ENCODE data around the gene TRAPPC10. TPM values are rescaled to one million over a fixed set of nuclear protein-coding genes. Genes with fewer than 3 reads are reported as not detected.
A peak's percentile ranks its signal among the peaks of the same experiment; 100 is the strongest.

The TRAPPC10 gene
- total RNA-seq, 1 experiment from 2014 or later: 32.9 TPM

DNA sequence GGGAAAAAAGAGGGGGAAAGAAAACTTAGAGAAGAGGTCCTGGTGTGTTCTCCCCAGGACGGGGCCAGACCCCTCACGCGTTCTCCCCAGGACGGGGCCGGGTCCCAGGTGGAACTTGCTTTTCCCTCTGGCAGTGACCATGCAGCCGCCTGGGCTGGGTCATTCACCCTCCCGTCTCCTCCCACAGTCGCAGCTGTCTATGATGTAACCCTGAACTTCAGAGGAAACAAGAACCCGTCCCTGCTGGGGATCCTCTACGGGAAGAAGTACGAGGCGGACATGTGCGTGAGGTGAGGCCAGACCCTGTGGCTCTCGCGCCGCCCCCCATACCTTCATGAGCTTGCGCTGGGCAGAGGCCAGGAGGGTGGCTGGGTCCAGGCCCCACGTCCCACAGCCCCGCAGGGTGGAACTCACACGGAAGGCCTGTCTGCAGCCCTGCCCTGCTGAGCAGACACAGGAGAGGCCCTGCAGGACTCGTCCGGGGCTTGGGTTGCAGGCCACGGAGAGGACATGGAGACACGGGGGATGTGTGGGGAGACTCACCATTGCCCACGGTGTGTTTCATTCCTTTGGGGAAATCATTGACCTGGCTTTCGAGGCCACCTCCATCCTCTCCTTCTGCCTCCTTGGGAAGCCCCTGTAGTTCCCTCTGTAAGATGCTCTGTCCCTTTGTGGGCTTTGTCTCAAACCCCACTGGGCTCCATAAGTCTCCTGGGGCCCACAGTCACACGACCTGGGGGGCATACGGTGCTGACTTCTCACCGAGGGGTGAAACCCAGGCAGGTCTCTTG is 40.7 kb upstream of the TRAPPC10 start:
- Mint-ChIP-seq H3K27me3 (ENCODE audit: low read depth) (no peaks in the 10 kb centered on the region), H3K36me3 (ENCODE audit: insufficient read depth in 1 of 3, low read depth in 3 of 3) (no peaks in the 10 kb centered on the region), H3K27ac (peak overlapping the region in 1 of 3 experiments; percentile 65; a peak in 1 of 7 replicates), H3K4me1 (peaks cover 2% of the 10 kb centered on the region in 2 experiments; a peak in 3 of 4 replicates), H3K9me3 (peaks cover 4 to 5% of the 10 kb centered on the region in 2 experiments; a peak in 3 of 5 replicates), H3K4me3 (no peak overlapping the region)
- no peak overlapping the region for H3K14ac ChIP-seq (ENCODE audit: insufficient read depth, low read length)
- H4K91ac ChIP-seq (ENCODE audit: insufficient read length, low read depth, low read length): no peak overlapping the region
- no peaks in the 10 kb centered on the region for H4K20me1 ChIP-seq (ENCODE audit: control insufficient read depth, insufficient read depth, insufficient read length)
- no peak overlapping the region for H3K4me2 ChIP-seq (ENCODE audit: insufficient read depth, insufficient read length, low read length)
- no peak overlapping the region for H2BK5ac ChIP-seq (ENCODE audit: insufficient read length, low read length)
- H3K79me2 ChIP-seq (ENCODE audit: insufficient read depth, low read length): no peaks in the 10 kb centered on the region
- no peak overlapping the region for H2AK5ac ChIP-seq (ENCODE audit: insufficient read length, low read length)
- no peak overlapping the region for H2BK15ac ChIP-seq (ENCODE audit: low read depth, low read length)
- no peaks in the 10 kb centered on the region for H3K4me1 ChIP-seq (ENCODE audit: insufficient read depth, low read length)
- WGBS (ENCODE audit: extremely low coverage, insufficient read length, low lambda C conversion rate): no CpG with 5 or more reads among the region's 29 CpGs
- H4K5ac ChIP-seq (ENCODE audit: insufficient read length, low read depth, low read length): no peak overlapping the region
- no peaks in the 10 kb centered on the region for H3K27me3 ChIP-seq (ENCODE audit: insufficient read depth, low read length)
- H3K23ac ChIP-seq (ENCODE audit: insufficient read length, low read depth, low read length): no peak overlapping the region
- no peak overlapping the region for H3K9ac ChIP-seq (ENCODE audit: extremely low read depth, insufficient read length, low read length)
- H2BK12ac ChIP-seq (ENCODE audit: insufficient read length, low read depth, low read length): no peak overlapping the region
- H2AFZ ChIP-seq (ENCODE audit: low read length): no peak overlapping the region
- TF ChIP-seq, protein P1, sequence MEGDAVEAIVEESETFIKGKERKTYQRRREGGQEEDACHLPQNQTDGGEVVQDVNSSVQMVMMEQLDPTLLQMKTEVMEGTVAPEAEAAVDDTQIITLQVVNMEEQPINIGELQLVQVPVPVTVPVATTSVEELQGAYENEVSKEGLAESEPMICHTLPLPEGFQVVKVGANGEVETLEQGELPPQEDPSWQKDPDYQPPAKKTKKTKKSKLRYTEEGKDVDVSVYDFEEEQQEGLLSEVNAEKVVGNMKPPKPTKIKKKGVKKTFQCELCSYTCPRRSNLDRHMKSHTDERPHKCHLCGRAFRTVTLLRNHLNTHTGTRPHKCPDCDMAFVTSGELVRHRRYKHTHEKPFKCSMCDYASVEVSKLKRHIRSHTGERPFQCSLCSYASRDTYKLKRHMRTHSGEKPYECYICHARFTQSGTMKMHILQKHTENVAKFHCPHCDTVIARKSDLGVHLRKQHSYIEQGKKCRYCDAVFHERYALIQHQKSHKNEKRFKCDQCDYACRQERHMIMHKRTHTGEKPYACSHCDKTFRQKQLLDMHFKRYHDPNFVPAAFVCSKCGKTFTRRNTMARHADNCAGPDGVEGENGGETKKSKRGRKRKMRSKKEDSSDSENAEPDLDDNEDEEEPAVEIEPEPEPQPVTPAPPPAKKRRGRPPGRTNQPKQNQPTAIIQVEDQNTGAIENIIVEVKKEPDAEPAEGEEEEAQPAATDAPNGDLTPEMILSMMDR (conservative IDR thresholded peaks at IDR 0.05): no peak
- no peak overlapping the region for H2BK20ac ChIP-seq (ENCODE audit: low read depth, low read length, poor library complexity, severe bottlenecking)
- no peak overlapping the region for H2BK120ac ChIP-seq (ENCODE audit: low read depth, low read length, poor library complexity, severe bottlenecking)
- no peak overlapping the region for H3K18ac ChIP-seq (ENCODE audit: insufficient read length, low read depth, low read length)
- H3K56ac ChIP-seq (ENCODE audit: insufficient read length, low read depth, low read length): no peak overlapping the region
- no peak for DNase-seq
- no peaks in the 10 kb centered on the region for H3K23me2 ChIP-seq (ENCODE audit: insufficient read length, low read depth, low read length, poor library complexity, severe bottlenecking)
- no peaks in the 10 kb centered on the region for H3K9me3 ChIP-seq (ENCODE audit: control insufficient read depth, low read depth, low read length)
- no peaks in the 10 kb centered on the region for H3K79me1 ChIP-seq (ENCODE audit: insufficient read depth, low read depth, low read length, poor library complexity, severe bottlenecking)
- no peak overlapping the region for H3K4ac ChIP-seq (ENCODE audit: low read depth, low read length)
- H4K8ac ChIP-seq (replicated peaks; ENCODE audit: insufficient read length, low read depth, low read length): no peak overlapping the region
- no peak overlapping the region for H3K27ac ChIP-seq (ENCODE audit: insufficient read length, low read depth, low read length)
- H3T11ph ChIP-seq (ENCODE audit: low read length): no peak overlapping the region

Data from H9 (cell line).